Sigmoid colon (tissue), 7 donors: ENCODE measurements around the gene GMDS. TPM values are rescaled to one million over a fixed set of nuclear protein-coding genes. Genes with fewer than 3 reads are reported as not detected.

Experiments used
- DNase-seq: peaks from one replicate; pipeline ENCODE4 v3.0.0-alpha.2; 2019
- H3K27ac ChIP-seq, 4 donors: fragments of 200-600 bp; sonication (generic); one replicate each; pipeline ENCODE4 v1.5.1; 2016 to 2019; ENCODE audit warnings: mild to moderate bottlenecking in 1 of 4
- H3K27me3 ChIP-seq, 3 donors: fragments of 200-600 bp; sonication (generic); one replicate each; pipeline ENCODE4 v1.5.1; 2019; ENCODE audit warnings: mild to moderate bottlenecking in 1 of 3
- H3K36me3 ChIP-seq, 4 donors: fragments of 200-600 bp; sonication (generic); one replicate each; pipeline ENCODE4 v1.5.1; 2016 to 2019
- H3K4me1 ChIP-seq, 4 donors: fragments of 200-600 bp; sonication (generic); one replicate each; pipeline ENCODE4 v1.5.1; 2017 to 2019
- H3K4me3 ChIP-seq, 4 donors: fragments of 200-600 bp; sonication (generic); one replicate each; pipeline ENCODE4 v1.5.1; 2017 to 2019; ENCODE audit warnings: mild to moderate bottlenecking in 2 of 4, moderate library complexity in 1 of 4
- H3K9me3 ChIP-seq, 4 donors: fragments of 200-600 bp in 3 of 4; sonication (generic) in 3 of 4; one replicate each; pipeline versions ENCODE4 v1.5.1 to v1.6.1; 2013 to 2019
- EP300 ChIP-seq, 4 donors: sonication (generic); formaldehyde crosslinking; IDR thresholded peaks; one replicate each; pipeline ENCODE4 v1.6.1; 2017; ENCODE audit warnings: antibody characterized with exemption in 4 of 4
- POLR2A ChIP-seq, 2 donors: fragments of 450-650 bp; IDR thresholded peaks; one replicate each; pipeline ENCODE4 v1.6.1; 2016; ENCODE audit warnings: antibody characterized with exemption in 2 of 2, mild to moderate bottlenecking in 2 of 2, moderate library complexity in 2 of 2
- POLR2AphosphoS5 ChIP-seq, 4 donors: sonication (generic); formaldehyde crosslinking; IDR thresholded peaks; one replicate each; pipeline ENCODE4 v1.6.1; 2017; ENCODE audit warnings: antibody characterized with exemption in 4 of 4
- WGBS, 2 donors: extraction: QIAGEN DNeasy Blood & Tissue Kit; methylation state at CpG; one replicate each; pipeline ENCODE4 v1.1.7; 2013; 5-methylcytosine and 5-hydroxymethylcytosine counted together
- intact Hi-C: fragments of 100-400 bp; cut with DNase I; formaldehyde crosslinking; loops from one replicate; pipeline ENCODE4 v1.15.1; 2023
- polyA plus RNA-seq, 3 donors: library from polyadenylated mRNA; stranded (reverse); fragments of 200-250 nt; gene quantifications; one replicate each; pipeline ENCODE4 v1.2.3, GENCODE V29; 2013
- total RNA-seq, 4 donors: library from RNA; depleted of rRNA; stranded (reverse); fragments of >200 nt; gene quantifications; one replicate each; pipeline ENCODE4 v1.1.0, GENCODE V29; 2016
- TF ChIP-seq, protein P1 (sequence below), 4 experiments: fragments of 450-650 bp in 3 of 4; fragments of 200-600 bp in 1 of 4; IDR thresholded peaks; one replicate each; pipeline ENCODE4 v1.5.1; 2016 to 2019; ENCODE audit warnings: antibody characterized with exemption in 4 of 4, mild to moderate bottlenecking in 3 of 4, moderate library complexity in 2 of 4
- donor health status: healthy with polysubstance abuse.
- donor health status: Bipolar disorder and iron deficiency.
- donor health status: healthy.

Gene GMDS
- total and polyA plus RNA-seq, 7 donors, result 3.1 to 173 (median 9.4) TPM

DNA sequence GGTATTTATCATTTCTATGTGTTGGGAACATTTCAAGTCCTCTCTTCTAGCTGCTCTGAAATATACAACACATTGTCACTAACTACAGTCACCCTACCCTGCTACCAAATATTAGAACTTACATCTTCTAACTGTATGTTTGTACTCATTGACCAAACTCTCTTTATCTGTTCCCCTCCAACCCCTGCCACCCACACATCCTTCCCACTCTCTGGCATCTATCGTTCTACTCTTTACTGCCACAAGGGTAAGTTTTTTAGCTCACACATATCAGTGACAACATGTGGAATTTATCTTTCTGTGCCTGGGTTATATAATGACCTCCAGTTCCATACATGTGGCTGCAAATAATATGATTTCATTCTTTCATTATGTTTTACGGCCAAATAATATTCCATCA, 171.9 kb downstream of the GMDS start:
- no peaks in the 10 kb centered on the region for H3K9me3 ChIP-seq
- DNase-seq, result no peak
- no peak overlapping the region for H3K27ac ChIP-seq
- intact Hi-C loops, result no loop called here
- no peaks in the 10 kb centered on the region for H3K27me3 ChIP-seq
- no peaks in the 10 kb centered on the region for H3K4me1 ChIP-seq
- no peaks in the 10 kb centered on the region for H3K36me3 ChIP-seq
- WGBS, 2 donors, result 90 to 92% methylated on average over 2 of the region's 2 CpGs
- no peak overlapping the region for H3K4me3 ChIP-seq
- TF ChIP-seq POLR2AphosphoS5 (IDR thresholded peaks at IDR 0.05) (no peak), EP300 (IDR thresholded peaks at IDR 0.05) (no peak), POLR2A (IDR thresholded peaks at IDR 0.05) (no peak)
- TF ChIP-seq, protein P1, sequence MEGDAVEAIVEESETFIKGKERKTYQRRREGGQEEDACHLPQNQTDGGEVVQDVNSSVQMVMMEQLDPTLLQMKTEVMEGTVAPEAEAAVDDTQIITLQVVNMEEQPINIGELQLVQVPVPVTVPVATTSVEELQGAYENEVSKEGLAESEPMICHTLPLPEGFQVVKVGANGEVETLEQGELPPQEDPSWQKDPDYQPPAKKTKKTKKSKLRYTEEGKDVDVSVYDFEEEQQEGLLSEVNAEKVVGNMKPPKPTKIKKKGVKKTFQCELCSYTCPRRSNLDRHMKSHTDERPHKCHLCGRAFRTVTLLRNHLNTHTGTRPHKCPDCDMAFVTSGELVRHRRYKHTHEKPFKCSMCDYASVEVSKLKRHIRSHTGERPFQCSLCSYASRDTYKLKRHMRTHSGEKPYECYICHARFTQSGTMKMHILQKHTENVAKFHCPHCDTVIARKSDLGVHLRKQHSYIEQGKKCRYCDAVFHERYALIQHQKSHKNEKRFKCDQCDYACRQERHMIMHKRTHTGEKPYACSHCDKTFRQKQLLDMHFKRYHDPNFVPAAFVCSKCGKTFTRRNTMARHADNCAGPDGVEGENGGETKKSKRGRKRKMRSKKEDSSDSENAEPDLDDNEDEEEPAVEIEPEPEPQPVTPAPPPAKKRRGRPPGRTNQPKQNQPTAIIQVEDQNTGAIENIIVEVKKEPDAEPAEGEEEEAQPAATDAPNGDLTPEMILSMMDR (IDR thresholded peaks at IDR 0.05), result no peak

GRCh38 chr6:2072453-2072852, 173.0 kb downstream of the GMDS start:
- Histone ChIP-seq H3K36me3 (no peaks in the 10 kb centered on the region), H3K9me3 (no peaks in the 10 kb centered on the region), H3K4me1 (no peaks in the 10 kb centered on the region), H3K27me3 (no peaks in the 10 kb centered on the region), H3K27ac (no peak overlapping the region), H3K4me3 (no peak overlapping the region)
- TF ChIP-seq POLR2A (IDR thresholded peaks at IDR 0.05) (no peak), EP300 (IDR thresholded peaks at IDR 0.05) (no peak), POLR2AphosphoS5 (IDR thresholded peaks at IDR 0.05) (no peak)
- TF ChIP-seq, protein P1 (IDR thresholded peaks at IDR 0.05), result no peak
- DNase-seq, result no peak
- intact Hi-C loops, result no loop called here

DNA sequence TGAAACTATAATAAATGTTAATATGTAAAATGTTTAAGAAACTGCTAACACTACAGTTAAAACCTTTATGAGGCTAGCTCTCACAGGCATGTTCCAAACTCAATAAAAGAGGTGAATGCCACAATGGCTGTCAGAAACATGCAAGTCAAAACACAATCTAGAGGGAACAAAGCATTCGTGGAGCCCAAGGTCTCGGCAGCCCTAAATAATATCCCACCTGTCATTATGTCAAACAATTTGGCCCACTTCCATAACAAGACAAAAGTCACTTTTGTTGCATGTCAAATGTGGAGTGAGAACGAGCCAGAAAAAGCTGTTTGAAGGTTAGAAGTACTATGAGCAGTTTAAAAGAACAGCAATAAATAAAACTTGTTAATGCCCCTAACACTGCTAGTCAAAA, 181.9 kb downstream of the GMDS start:
- H3K36me3 ChIP-seq, result no peaks in the 10 kb centered on the region
- H3K4me1 ChIP-seq, result no peaks in the 10 kb centered on the region
- H3K27ac ChIP-seq, result no peak overlapping the region
- H3K9me3 ChIP-seq, result no peaks in the 10 kb centered on the region
- no peak for DNase-seq
- no peak overlapping the region for H3K4me3 ChIP-seq
- TF ChIP-seq POLR2AphosphoS5 (IDR thresholded peaks at IDR 0.05) (no peak), EP300 (IDR thresholded peaks at IDR 0.05) (no peak), POLR2A (IDR thresholded peaks at IDR 0.05) (no peak)
- TF ChIP-seq, protein P1 (IDR thresholded peaks at IDR 0.05), result no peak
- no peaks in the 10 kb centered on the region for H3K27me3 ChIP-seq
- intact Hi-C loops, result no loop called here
- WGBS, 2 donors, result 24 to 55% methylated on average over 3 of the region's 3 CpGs

DNA sequence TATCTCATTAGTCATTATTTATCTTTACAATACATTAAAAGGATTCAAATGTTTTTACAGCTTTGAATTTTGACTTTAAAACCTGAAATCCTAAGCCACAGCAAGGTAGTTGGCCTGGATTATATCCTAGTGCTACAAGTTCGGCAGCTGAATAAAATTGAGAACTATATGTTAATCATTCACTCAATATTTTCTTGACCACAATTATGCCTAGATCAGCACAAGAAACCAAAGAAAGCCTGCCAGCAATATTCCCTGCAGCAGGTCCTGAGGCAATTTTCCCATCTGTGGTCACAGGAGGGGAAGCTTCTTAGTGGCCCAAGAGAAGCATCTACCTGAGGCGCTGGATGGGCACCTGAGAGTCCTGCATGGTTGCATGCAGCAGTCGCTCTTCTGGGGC, 183.5 kb downstream of the GMDS start:
- H3K27ac ChIP-seq, result no peak overlapping the region
- TF ChIP-seq, protein P1 (IDR thresholded peaks at IDR 0.05), result no peak
- TF ChIP-seq POLR2A (IDR thresholded peaks at IDR 0.05), result no peak
- TF ChIP-seq EP300 (IDR thresholded peaks at IDR 0.05), result no peak
- TF ChIP-seq POLR2AphosphoS5 (IDR thresholded peaks at IDR 0.05), result no peak
- no peaks in the 10 kb centered on the region for H3K36me3 ChIP-seq
- no peak overlapping the region for H3K4me3 ChIP-seq
- DNase-seq, result no peak
- 55 to 81% methylated on average over 3 of the region's 3 CpGs for WGBS, 2 donors
- intact Hi-C loops, result no loop called here
- H3K4me1 ChIP-seq, result no peaks in the 10 kb centered on the region
- H3K27me3 ChIP-seq, result no peaks in the 10 kb centered on the region
- H3K9me3 ChIP-seq, result no peaks in the 10 kb centered on the region

DNA sequence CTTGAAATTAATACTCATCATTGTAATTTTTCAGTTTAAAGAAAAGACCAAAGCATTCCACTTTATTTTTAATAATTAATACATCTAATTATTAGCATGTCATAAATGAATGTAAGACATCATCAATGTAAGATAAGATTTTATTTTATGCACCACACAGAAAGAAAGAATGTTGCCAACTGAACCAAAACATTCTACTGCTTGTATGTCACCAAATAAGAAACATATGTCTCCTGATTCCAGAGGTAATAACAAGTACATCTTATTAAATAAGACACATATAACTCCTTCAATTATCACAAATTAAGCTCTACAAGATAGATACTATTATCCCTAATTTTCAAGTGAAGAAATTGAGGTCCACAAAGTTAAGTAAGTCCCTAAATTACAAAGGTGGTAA, 189.5 kb downstream of the GMDS start:
- Histone ChIP-seq H3K9me3 (no peaks in the 10 kb centered on the region), H3K4me3 (no peak overlapping the region), H3K4me1 (no peaks in the 10 kb centered on the region), H3K27me3 (no peaks in the 10 kb centered on the region), H3K27ac (no peak overlapping the region), H3K36me3 (no peaks in the 10 kb centered on the region)
- TF ChIP-seq POLR2A (IDR thresholded peaks at IDR 0.05), result no peak
- TF ChIP-seq, protein P1 (IDR thresholded peaks at IDR 0.05), result no peak
- TF ChIP-seq POLR2AphosphoS5 (IDR thresholded peaks at IDR 0.05), result no peak
- intact Hi-C loops, result no loop called here
- no peak for DNase-seq
